Smooth muscle cell (in vitro differentiated cells): ENCODE data around the gene NOMO2. TPM values are rescaled to one million over a fixed set of nuclear protein-coding genes. Genes with fewer than 3 reads are reported as not detected.
"Not testable (repeated sequence)": the region's sequence is repeated elsewhere in the genome, so short reads cannot be mapped to it uniquely, and the experiment has no call there.

Source experiments
- DNase-seq: peaks from one replicate; lab custom pipeline; 2025; ENCODE audit not compliant: unreplicated experiment; lab: John Stamatoyannopoulos, UW
- H2AFZ ChIP-seq: fragments of 200-600 bp; sonication (generic); 2 replicates; pipeline ENCODE4 v1.6.0; 2016; ENCODE audit warnings: antibody characterized with exemption, low read depth, mild to moderate bottlenecking
- H3F3A ChIP-seq: fragments of 200-600 bp; sonication (generic); 2 replicates; pipeline ENCODE4 v1.6.0; 2017; ENCODE audit warnings: antibody characterized with exemption, low read depth
- H3K27ac ChIP-seq: fragments of 200-600 bp; sonication (generic); 2 replicates; pipeline ENCODE4 v1.5.1; 2016; ENCODE audit warnings: low read depth, mild to moderate bottlenecking
- H3K27me3 ChIP-seq: fragments of 200-600 bp; sonication (generic); 2 replicates; pipeline ENCODE4 v1.6.1; 2016; ENCODE audit warnings: low read depth, mild to moderate bottlenecking
- H3K36me3 ChIP-seq: fragments of 200-600 bp; sonication (generic); 2 replicates; pipeline ENCODE4 v1.5.1; 2016; ENCODE audit warnings: low read depth
- H3K4me1 ChIP-seq: fragments of 200-600 bp; sonication (generic); 2 replicates; pipeline ENCODE4 v1.5.1; 2016; ENCODE audit warnings: low read depth
- H3K4me2 ChIP-seq: fragments of 200-600 bp; sonication (generic); 2 replicates; pipeline ENCODE4 v1.6.0; 2016; ENCODE audit warnings: mild to moderate bottlenecking
- H3K4me3 ChIP-seq: fragments of 200-600 bp; sonication (generic); 2 replicates; pipeline ENCODE4 v1.5.1; 2016; ENCODE audit warnings: mild to moderate bottlenecking
- H3K79me2 ChIP-seq: fragments of 200-600 bp; sonication (generic); 2 replicates; pipeline ENCODE4 v1.6.0; 2016; ENCODE audit warnings: low read depth, mild to moderate bottlenecking
- H3K9ac ChIP-seq: fragments of 200-600 bp; sonication (generic); 2 replicates; pipeline ENCODE4 v1.6.0; 2016; ENCODE audit warnings: low read depth
- H3K9me3 ChIP-seq: fragments of 200-600 bp; sonication (generic); replicated peaks from 2 replicates; pipeline ENCODE4 v1.5.1; 2016; ENCODE audit warnings: low read depth
- H4K20me1 ChIP-seq: fragments of 200-600 bp; sonication (generic); 2 replicates; pipeline ENCODE4 v1.6.0; 2016; ENCODE audit warnings: low read depth
- WGBS: methylation state at CpG from one replicate; pipeline ENCODE4 v1.1.7; 2016; ENCODE audit warnings: low lambda C conversion rate; 5-methylcytosine and 5-hydroxymethylcytosine counted together
- polyA plus RNA-seq: library from polyadenylated mRNA; unstranded; fragments of >200 nt; fragmentation: Nextera tagmentation; extraction: Ambion mirVana; gene quantifications from 2 replicates; pipeline ENCODE4 v1.2.1, GENCODE V29; 2016
- total RNA-seq: library from RNA; depleted of rRNA; stranded (reverse); fragments of >200 nt; gene quantifications from 2 replicates; pipeline ENCODE4 v1.2.3, GENCODE V29; 2014
- TF ChIP-seq, protein P1 (sequence below): fragments of 200-600 bp; sonication (generic); IDR thresholded peaks from 2 replicates; pipeline ENCODE4 v1.5.1; 2017; ENCODE audit warnings: borderline replicate concordance, mild to moderate bottlenecking, antibody characterized with exemption; ENCODE audit not compliant: insufficient read depth, poor library complexity, severe bottlenecking

Gene NOMO2
- total and polyA plus RNA-seq, 2 experiments from 2014 or later: 87.1 to 125 TPM

GRCh38 chr16:18582902-18583301 is 21.0 kb upstream of the NOMO2 start:
- no peak overlapping the region for H2AFZ ChIP-seq
- DNase-seq: no peak

DNA sequence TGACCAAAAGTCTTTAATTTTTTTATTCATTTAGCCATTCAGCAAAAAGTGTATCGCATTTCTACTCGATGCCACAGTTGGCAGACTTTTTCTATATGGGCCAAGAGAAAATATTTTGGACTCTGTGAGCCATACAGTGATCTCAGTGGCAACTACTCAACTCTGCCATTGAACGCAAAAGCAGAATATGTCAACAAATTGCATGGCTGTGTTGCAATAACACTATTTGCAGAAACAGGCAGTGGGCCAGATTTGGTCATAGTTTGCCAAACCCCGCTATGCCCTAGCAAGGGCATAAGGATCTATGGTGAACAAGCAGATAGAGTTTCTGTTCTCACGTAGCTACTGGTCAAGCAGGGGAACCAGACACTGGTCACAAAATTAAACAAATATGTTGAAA is 18.5 kb upstream of the NOMO2 start:
- H3K4me1 ChIP-seq, H3K27ac ChIP-seq, H3K4me2 ChIP-seq, H3K9me3 ChIP-seq, H3F3A ChIP-seq, DNase-seq, H3K9ac ChIP-seq, H4K20me1 ChIP-seq, H3K27me3 ChIP-seq, H2AFZ ChIP-seq, H3K79me2 ChIP-seq, H3K36me3 ChIP-seq, H3K4me3 ChIP-seq: not testable (repeated sequence)
- 90% methylated on average over 3 of the region's 5 CpGs for WGBS

More at GRCh38 chr16:18582902-18583301, 21.0 kb upstream of the NOMO2 start:
- H3K36me3 ChIP-seq: no peaks in the 10 kb centered on the region
- no peak overlapping the region for H3K9ac ChIP-seq
- H3F3A ChIP-seq: no peaks in the 10 kb centered on the region
- no peak overlapping the region for H3K4me3 ChIP-seq
- no peaks in the 10 kb centered on the region for H3K9me3 ChIP-seq
- H3K79me2 ChIP-seq: no peaks in the 10 kb centered on the region
- H4K20me1 ChIP-seq: no peaks in the 10 kb centered on the region
- no peaks in the 10 kb centered on the region for H3K27me3 ChIP-seq
- H3K27ac ChIP-seq: no peak overlapping the region
- TF ChIP-seq, protein P1, sequence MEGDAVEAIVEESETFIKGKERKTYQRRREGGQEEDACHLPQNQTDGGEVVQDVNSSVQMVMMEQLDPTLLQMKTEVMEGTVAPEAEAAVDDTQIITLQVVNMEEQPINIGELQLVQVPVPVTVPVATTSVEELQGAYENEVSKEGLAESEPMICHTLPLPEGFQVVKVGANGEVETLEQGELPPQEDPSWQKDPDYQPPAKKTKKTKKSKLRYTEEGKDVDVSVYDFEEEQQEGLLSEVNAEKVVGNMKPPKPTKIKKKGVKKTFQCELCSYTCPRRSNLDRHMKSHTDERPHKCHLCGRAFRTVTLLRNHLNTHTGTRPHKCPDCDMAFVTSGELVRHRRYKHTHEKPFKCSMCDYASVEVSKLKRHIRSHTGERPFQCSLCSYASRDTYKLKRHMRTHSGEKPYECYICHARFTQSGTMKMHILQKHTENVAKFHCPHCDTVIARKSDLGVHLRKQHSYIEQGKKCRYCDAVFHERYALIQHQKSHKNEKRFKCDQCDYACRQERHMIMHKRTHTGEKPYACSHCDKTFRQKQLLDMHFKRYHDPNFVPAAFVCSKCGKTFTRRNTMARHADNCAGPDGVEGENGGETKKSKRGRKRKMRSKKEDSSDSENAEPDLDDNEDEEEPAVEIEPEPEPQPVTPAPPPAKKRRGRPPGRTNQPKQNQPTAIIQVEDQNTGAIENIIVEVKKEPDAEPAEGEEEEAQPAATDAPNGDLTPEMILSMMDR: no peak
- H3K4me1 ChIP-seq: no peaks in the 10 kb centered on the region
- WGBS: 80% methylated on average over 1 of the region's 1 CpG
- H3K4me2 ChIP-seq: no peak overlapping the region

- H3K27ac ChIP-seq, H3K4me1 ChIP-seq, H3K36me3 ChIP-seq, H2AFZ ChIP-seq, H3F3A ChIP-seq, H3K79me2 ChIP-seq, H3K4me3 ChIP-seq, H3K4me2 ChIP-seq, H3K9me3 ChIP-seq, H4K20me1 ChIP-seq, H3K27me3 ChIP-seq, H3K9ac ChIP-seq, DNase-seq: not testable (repeated sequence)
- 95% methylated on average over 2 of the region's 2 CpGs for WGBS
Measured at GRCh38 chr16:18579261-18579660, 17.4 kb upstream of the NOMO2 start.

DNA sequence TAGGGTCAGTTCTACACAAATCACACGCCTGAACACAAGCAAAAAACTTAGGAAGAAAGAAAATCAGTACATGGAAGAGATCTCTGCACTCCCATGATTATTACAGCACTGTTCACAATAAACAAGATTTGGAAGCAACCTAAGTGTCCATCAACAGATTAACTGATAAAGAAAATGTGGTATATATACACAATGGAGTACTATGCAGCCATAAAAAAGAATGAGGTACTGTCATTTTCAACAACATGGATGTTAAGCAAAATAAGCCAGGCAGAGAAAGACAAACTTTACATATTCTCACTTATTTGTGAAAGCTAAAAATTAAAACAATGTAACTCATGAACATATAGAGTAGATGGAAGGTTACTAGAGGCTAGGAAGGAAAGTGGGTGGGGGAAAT is 16.0 kb upstream of the NOMO2 start:
- WGBS: 100% methylated on average over 1 of the region's 1 CpG
- not testable (repeated sequence) for H3K79me2 ChIP-seq, DNase-seq, H3K27ac ChIP-seq, H3K9me3 ChIP-seq, H3K4me2 ChIP-seq, H3F3A ChIP-seq, H3K9ac ChIP-seq, H4K20me1 ChIP-seq, H3K4me1 ChIP-seq, H3K27me3 ChIP-seq, H3K36me3 ChIP-seq, H3K4me3 ChIP-seq, H2AFZ ChIP-seq

DNA sequence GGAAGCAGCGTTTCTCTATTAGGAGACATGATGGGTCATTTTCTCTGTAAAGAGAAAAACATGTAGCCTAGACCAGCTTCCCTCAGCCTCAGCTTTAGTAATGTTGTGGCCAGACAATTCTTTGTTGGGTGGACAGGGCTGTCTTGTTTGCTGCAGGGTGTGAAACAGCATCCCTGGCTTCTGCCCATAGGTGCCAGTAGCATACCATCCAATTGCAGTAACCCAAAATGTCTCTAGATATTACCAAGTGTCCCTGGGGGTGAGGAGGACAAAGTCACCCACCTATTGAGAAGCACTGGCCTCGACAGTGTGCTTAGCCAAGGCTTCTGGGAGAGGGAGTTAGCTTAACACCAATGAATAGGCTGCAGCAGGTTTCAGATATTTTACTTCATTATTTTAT is 14.0 kb upstream of the NOMO2 start:
- not testable (repeated sequence) for H4K20me1 ChIP-seq, H3K27me3 ChIP-seq, H3K36me3 ChIP-seq, DNase-seq, H3K9me3 ChIP-seq, H3K4me1 ChIP-seq, H3K9ac ChIP-seq, H3K4me2 ChIP-seq, H3K79me2 ChIP-seq, H2AFZ ChIP-seq, H3K4me3 ChIP-seq, H3K27ac ChIP-seq, H3F3A ChIP-seq
- WGBS: 60% methylated on average over 1 of the region's 2 CpGs

DNA sequence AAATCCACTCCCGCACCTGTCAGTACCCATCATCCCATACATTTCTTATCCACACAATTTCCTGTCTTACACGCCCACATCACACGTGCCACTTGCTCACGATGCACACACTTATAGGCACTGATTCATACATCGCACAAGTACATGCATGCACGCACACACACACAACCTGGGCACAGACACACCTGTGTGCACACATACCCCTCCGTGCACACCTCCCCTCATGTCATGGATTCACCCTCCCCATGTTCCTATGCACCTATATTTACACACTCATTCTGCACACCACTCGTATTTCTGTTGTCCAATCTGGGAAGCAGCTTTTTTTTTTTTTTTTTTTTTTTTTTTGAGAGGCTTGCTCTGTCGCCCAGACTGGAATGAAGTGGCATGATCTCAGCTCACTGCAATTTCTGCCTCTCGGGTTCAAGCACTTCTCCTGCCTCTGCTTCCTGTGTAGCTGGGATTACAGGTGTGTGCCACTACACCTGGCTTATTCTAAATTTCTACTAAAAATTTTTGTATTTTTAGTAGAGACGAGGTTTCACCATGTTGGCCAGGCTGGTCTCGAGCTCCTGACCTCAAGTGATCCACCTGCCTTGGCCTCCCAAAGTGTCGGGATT is 13.5 kb upstream of the NOMO2 start:
- H3K4me2 ChIP-seq, H3K27ac ChIP-seq, H2AFZ ChIP-seq, H4K20me1 ChIP-seq, H3K4me3 ChIP-seq, H3K36me3 ChIP-seq, H3K4me1 ChIP-seq, H3K9ac ChIP-seq, H3K9me3 ChIP-seq, H3F3A ChIP-seq, H3K27me3 ChIP-seq, H3K79me2 ChIP-seq, DNase-seq: not testable (repeated sequence)
- 84% methylated on average over 12 of the region's 13 CpGs for WGBS

DNA sequence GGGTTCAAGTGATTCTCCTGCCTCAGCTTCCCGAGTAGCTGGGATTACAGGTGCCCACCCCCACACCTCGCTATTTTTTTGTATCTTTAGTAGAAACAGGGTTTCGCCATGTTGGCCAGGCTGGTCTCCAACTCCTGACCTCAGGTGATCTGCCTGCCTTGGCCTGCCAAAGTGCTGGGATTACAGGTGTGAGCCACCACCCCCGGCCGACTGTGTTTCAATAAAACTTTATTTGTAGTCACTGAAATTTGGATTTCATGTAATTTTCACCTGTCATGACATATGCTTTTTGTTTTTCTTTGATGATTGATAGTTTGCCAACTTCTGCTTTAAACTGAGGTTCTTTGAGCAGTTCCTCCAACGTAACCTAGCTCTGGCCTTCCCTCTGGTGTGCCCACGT is 12.0 kb upstream of the NOMO2 start:
- H3K4me1 ChIP-seq, H3F3A ChIP-seq, H2AFZ ChIP-seq, H4K20me1 ChIP-seq, H3K4me2 ChIP-seq, H3K27ac ChIP-seq, H3K36me3 ChIP-seq, H3K27me3 ChIP-seq, DNase-seq, H3K9ac ChIP-seq, H3K79me2 ChIP-seq, H3K9me3 ChIP-seq, H3K4me3 ChIP-seq: not testable (repeated sequence)
- 97% methylated on average over 4 of the region's 7 CpGs for WGBS

DNA sequence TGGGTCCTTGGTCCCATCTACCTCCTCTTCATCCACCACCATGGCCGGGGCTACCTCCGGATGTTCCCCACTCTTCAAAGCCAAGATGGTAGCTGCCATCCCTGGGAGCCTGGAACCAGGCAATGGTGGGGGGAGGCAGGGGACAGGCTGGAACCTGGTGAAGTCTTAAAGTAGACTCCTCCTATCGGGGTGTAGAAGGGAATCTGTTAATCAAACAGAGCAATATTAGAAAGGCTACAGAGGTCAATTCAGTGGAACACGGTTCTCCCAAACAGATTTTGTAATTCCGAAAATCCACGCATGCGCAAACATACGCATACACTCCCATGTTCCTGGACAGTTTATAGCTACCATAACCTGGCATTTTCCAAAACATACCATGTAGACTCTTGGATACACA is 11.1 kb upstream of the NOMO2 start:
- H4K20me1 ChIP-seq, H3K36me3 ChIP-seq, H3K9ac ChIP-seq, H3K79me2 ChIP-seq, H3F3A ChIP-seq, H3K4me1 ChIP-seq, H3K27me3 ChIP-seq, H3K27ac ChIP-seq, H2AFZ ChIP-seq, H3K4me3 ChIP-seq, H3K4me2 ChIP-seq, DNase-seq, H3K9me3 ChIP-seq: not testable (repeated sequence)
- 90% methylated on average over 4 of the region's 8 CpGs for WGBS
